Bronchial epithelial cell (primary cell): ENCODE data around the gene LAPTM5. TPM values are rescaled to one million over a fixed set of nuclear protein-coding genes. Genes with fewer than 3 reads are reported as not detected.

Experiments
- DNase-seq: peaks from one replicate; pipeline ENCODE4 v3.0.0-alpha.2; 2010; ENCODE audit warnings: low read depth
- FAIRE-seq: peaks from 2 replicates; lab custom pipeline; 2011; peaks lifted over from hg19 to GRCh38; lab: Jason Lieb, UNC
- H3K27me3 ChIP-seq: 2 replicates; pipeline ENCODE4 v1.5.1; 2011; ENCODE audit warnings: low read length; ENCODE audit not compliant: control insufficient read depth, insufficient read depth
- H3K36me3 ChIP-seq: 2 replicates; pipeline ENCODE4 v1.5.1; 2011; ENCODE audit warnings: low read length; ENCODE audit not compliant: control insufficient read depth, insufficient read depth
- H3K4me3 ChIP-seq: 2 replicates; pipeline ENCODE4 v1.5.1; 2011; ENCODE audit warnings: mild to moderate bottlenecking, low read depth, low read length, control low read depth
- total RNA-seq: library from RNA; depleted of rRNA; stranded (reverse); fragments of >200 nt; gene quantifications from 2 replicates; pipeline ENCODE4 v1.2.1, GENCODE V29; 2014
- TF ChIP-seq, protein P1 (sequence below): IDR thresholded peaks from 2 replicates; pipeline ENCODE4 v1.5.1; 2011; ENCODE audit warnings: mild to moderate bottlenecking, moderate library complexity, low read length, control low read depth, inconsistent platforms; ENCODE audit not compliant: insufficient read depth, severe bottlenecking

Gene LAPTM5
- total RNA-seq, 1 donor from 2014 or later, result under 0.01 TPM

- no peak for DNase-seq
- no peak for FAIRE-seq
- no peaks in the 10 kb centered on the region for H3K36me3 ChIP-seq
- no peak overlapping the region for H3K4me3 ChIP-seq
- TF ChIP-seq, protein P1, sequence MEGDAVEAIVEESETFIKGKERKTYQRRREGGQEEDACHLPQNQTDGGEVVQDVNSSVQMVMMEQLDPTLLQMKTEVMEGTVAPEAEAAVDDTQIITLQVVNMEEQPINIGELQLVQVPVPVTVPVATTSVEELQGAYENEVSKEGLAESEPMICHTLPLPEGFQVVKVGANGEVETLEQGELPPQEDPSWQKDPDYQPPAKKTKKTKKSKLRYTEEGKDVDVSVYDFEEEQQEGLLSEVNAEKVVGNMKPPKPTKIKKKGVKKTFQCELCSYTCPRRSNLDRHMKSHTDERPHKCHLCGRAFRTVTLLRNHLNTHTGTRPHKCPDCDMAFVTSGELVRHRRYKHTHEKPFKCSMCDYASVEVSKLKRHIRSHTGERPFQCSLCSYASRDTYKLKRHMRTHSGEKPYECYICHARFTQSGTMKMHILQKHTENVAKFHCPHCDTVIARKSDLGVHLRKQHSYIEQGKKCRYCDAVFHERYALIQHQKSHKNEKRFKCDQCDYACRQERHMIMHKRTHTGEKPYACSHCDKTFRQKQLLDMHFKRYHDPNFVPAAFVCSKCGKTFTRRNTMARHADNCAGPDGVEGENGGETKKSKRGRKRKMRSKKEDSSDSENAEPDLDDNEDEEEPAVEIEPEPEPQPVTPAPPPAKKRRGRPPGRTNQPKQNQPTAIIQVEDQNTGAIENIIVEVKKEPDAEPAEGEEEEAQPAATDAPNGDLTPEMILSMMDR, result no peak
- peaks cover 2% of the 10 kb centered on the region for H3K27me3 ChIP-seq
These were observed 4.0 kb upstream of the LAPTM5 start for GRCh38 chr1:30761381-30762151.

DNA sequence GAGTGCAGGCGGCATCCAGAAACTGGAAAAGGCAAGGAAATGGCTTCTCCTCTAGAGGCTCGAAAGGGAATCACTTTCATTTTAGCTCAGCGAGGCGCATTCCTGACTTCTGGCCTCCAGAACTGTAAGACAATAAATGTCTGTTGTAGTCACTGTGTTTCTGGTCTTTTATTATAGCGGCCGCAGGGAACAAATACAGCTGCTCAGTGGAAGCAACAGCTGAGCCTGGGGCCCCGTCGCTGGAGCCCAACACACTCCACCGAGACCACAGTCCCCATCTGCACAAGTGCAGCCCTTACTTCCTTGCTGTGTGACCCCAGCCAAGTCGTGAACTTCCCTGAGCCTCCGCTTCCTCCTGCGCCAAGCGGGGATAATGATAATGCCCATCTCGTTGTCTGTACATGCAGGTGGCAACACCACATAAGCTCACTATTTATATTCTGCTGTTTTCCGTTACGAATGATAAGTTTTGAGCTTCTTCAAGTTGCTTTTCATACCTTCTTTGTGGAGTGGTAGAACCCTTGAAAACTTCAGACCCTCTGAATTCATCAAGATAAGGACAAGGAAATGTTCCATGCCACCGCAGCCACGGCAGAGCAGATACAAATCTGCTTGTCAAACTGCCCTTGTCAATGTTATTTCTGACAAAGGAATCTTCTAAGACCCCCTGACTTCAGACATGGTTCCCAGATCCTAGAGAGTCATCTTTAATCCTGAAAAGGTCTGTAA is 3.2 kb upstream of the LAPTM5 start:
- TF ChIP-seq, protein P1, result no peak
- Histone ChIP-seq H3K27me3 (peaks cover 2% of the 10 kb centered on the region), H3K4me3 (no peak overlapping the region), H3K36me3 (no peaks in the 10 kb centered on the region)
- FAIRE-seq (no peak), DNase-seq (no peak)

- no peak for DNase-seq
- FAIRE-seq, result no peak
- no peaks in the 10 kb centered on the region for H3K36me3 ChIP-seq
- H3K27me3 ChIP-seq, result peaks cover 2% of the 10 kb centered on the region
- no peak overlapping the region for H3K4me3 ChIP-seq
- TF ChIP-seq, protein P1, result no peak
These were observed 2.2 kb upstream of the LAPTM5 start for GRCh38 chr1:30759718-30760281.

- TF ChIP-seq, protein P1, result no peak
- DNase-seq (peak; percentile 31), FAIRE-seq (peak; percentile 76)
- Histone ChIP-seq H3K4me3 (no peak overlapping the region), H3K27me3 (peaks cover 2% of the 10 kb centered on the region), H3K36me3 (no peaks in the 10 kb centered on the region)
These were observed 1.3 kb upstream of the LAPTM5 start for GRCh38 chr1:30758785-30759380.

DNA sequence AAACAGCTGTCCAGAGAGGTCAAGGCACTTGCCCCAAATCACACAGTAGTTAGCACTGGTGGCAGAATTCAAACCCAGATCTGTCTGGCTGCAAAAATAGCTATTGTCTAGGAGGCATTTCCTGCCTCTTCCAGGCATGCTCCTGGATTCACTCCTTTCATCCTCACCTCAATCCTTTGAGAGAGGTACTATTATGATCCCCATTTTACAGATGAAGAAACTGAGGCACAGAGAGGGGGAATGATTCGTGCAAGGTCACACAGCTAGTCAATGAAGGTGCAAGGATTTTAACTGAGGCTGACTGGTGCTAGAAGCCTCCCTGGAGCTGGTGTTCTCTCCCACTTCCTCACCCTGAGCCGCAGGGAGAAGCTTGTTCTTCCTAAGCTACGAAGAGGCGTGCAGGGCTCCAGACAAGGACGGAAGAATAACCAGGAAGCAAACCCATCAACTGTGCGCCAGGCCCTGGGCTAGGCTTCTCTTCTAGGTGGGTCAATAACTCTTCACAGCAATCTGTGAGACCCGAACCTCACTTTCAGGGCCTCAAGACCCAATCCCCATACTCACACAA is 631 bp upstream of the LAPTM5 start:
- H3K4me3 ChIP-seq, result no peak overlapping the region
- peaks cover 2% of the 10 kb centered on the region for H3K27me3 ChIP-seq
- TF ChIP-seq, protein P1, result no peak
- FAIRE-seq (peak; percentile 18), DNase-seq (no peak)
- H3K36me3 ChIP-seq, result no peaks in the 10 kb centered on the region
